BE2C (cell line): Measurements from ENCODE around the gene SNTA1.

Experiments
- DNase-seq: peaks from one replicate; pipeline ENCODE4 v3.0.0-alpha.2; 2020
- H3K27me3 ChIP-seq: fragments of 250-450 bp; sonication (Bioruptor Pico); 2 replicates; pipeline ENCODE4 v1.5.1; 2020; ENCODE audit warnings: mild to moderate bottlenecking
- H3K36me3 ChIP-seq: fragments of 250-450 bp; sonication (Bioruptor Pico); 2 replicates; pipeline ENCODE4 v1.5.1; 2020; ENCODE audit warnings: mild to moderate bottlenecking
- H3K4me1 ChIP-seq: fragments of 250-450 bp; sonication (Bioruptor Pico); 2 replicates; pipeline ENCODE4 v1.5.1; 2020
- H3K4me3 ChIP-seq: 2 replicates; pipeline ENCODE4 v1.5.1; 2011; ENCODE audit warnings: low read depth, low read length
- H3K9me3 ChIP-seq: fragments of 250-450 bp; sonication (Bioruptor Pico); 2 replicates; pipeline ENCODE4 v1.5.1; 2020
- TF ChIP-seq, protein P1 (sequence below): IDR thresholded peaks from 2 replicates; pipeline ENCODE4 v1.5.1; 2012; ENCODE audit warnings: mild to moderate bottlenecking, low read depth, low read length

The SNTA1 gene

DNA sequence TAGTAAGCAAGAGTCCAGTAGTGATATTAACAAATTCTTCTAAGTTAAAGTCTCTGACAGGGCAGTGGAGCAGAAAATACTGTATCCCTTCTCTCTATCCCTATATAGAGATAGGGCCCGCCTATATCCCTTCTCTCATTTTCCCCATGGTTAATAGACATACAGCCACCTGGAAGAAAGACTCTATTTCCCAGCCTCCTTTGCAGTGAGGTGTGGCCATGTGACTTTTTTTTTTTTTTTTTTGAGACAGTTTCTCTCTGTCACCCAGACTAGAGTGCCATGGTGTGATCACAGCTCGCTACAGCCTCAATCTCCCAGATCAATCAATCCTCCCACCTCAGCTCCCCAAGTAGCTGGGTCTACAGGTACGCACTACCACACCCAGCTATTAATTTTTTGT is 25.5 kb downstream of the SNTA1 start:
- Histone ChIP-seq H3K4me1 (peaks cover 6% of the 10 kb centered on the region), H3K27me3 (no peaks in the 10 kb centered on the region), H3K4me3 (no peak overlapping the region), H3K36me3 (no peaks in the 10 kb centered on the region), H3K9me3 (no peaks in the 10 kb centered on the region)
- no peak for DNase-seq
- TF ChIP-seq, protein P1, sequence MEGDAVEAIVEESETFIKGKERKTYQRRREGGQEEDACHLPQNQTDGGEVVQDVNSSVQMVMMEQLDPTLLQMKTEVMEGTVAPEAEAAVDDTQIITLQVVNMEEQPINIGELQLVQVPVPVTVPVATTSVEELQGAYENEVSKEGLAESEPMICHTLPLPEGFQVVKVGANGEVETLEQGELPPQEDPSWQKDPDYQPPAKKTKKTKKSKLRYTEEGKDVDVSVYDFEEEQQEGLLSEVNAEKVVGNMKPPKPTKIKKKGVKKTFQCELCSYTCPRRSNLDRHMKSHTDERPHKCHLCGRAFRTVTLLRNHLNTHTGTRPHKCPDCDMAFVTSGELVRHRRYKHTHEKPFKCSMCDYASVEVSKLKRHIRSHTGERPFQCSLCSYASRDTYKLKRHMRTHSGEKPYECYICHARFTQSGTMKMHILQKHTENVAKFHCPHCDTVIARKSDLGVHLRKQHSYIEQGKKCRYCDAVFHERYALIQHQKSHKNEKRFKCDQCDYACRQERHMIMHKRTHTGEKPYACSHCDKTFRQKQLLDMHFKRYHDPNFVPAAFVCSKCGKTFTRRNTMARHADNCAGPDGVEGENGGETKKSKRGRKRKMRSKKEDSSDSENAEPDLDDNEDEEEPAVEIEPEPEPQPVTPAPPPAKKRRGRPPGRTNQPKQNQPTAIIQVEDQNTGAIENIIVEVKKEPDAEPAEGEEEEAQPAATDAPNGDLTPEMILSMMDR = no peak

DNA sequence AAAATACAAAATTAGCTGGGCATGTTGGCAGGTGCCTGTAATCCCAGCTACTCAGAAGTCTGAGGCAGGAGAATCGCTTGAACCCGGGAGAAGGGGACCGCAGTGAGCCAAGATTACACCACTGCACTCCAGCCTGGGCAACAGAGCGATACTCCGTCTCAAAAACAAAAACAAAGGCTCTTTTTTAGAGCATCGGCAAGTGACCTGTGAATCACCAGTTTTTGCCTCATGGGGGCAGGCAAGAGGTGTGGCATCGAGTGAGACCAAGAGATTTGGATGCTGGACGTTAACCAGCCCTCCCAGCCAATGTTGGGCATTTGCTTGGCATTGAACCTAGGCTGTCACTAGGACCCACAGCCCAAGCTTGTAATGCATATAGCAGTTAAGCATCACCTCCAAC is 27.6 kb downstream of the SNTA1 start:
- peaks cover 6% of the 10 kb centered on the region for H3K4me1 ChIP-seq
- TF ChIP-seq, protein P1 = peak; percentile 76
- no peaks in the 10 kb centered on the region for H3K9me3 ChIP-seq
- no peaks in the 10 kb centered on the region for H3K36me3 ChIP-seq
- H3K27me3 ChIP-seq = no peaks in the 10 kb centered on the region
- DNase-seq = peak; percentile 64
- no peak overlapping the region for H3K4me3 ChIP-seq

DNA sequence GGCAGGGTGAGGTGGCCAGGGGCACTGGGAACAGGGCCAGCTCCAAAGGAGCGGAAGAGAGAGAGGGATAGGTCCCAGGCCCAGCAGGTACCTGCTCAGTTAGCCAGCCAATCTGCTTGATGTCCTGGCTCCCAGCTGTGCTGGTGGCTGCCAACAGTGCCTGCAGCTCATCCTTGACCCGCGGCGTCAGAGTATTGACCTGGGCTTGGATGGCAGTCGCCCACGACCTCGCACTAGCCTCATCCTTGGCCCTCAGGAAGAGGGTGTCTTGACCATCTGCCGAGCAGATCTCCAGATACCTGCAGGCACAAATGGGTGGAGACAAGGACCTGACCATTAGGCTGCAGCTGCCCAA is 31.1 kb downstream of the SNTA1 start:
- no peaks in the 10 kb centered on the region for H3K36me3 ChIP-seq
- TF ChIP-seq, protein P1 = no peak
- DNase-seq = no peak
- H3K9me3 ChIP-seq = no peaks in the 10 kb centered on the region
- no peaks in the 10 kb centered on the region for H3K4me1 ChIP-seq
- H3K27me3 ChIP-seq = no peaks in the 10 kb centered on the region
- no peak overlapping the region for H3K4me3 ChIP-seq

DNA sequence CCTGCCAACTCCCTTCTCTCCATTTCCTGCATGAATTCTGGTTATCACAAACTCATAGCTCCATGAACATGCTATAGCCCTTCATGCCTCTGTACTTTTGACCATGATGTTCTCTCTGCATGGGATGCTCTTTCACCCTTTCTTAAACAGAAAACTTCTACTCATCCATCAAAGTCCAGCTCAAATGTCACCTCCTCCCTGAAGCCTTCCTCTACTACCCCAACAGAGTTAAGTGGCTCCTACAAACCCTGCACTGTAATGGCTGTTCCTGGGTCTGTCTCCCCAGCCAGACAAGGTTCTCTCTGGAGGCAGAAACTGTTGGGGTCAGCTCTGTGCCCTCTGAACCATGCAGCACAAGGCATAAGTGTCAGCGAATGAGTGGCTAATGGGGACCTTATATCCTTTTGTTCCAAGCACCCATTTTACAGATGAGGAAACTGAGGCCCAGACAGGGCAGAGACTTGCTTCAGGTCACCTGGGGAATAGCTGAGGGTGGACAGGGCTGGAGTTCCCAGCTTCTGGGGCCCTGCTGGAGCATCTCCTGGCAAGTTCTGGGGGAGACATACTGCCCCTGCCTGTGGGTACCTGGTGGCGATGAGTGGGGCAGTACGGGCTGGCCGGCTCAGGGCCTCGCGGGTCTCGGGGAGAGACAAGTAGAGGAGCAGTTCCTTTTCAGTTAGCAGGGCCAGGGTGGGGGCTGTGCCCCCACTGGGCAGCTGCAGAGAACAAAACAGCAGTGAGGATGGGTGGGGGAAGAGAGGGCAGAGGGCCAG is 31.7 kb downstream of the SNTA1 start:
- DNase-seq = no peak
- TF ChIP-seq, protein P1 = no peak
- Histone ChIP-seq H3K9me3 (no peaks in the 10 kb centered on the region), H3K36me3 (no peaks in the 10 kb centered on the region), H3K4me1 (no peaks in the 10 kb centered on the region), H3K27me3 (no peaks in the 10 kb centered on the region), H3K4me3 (no peak overlapping the region)

DNA sequence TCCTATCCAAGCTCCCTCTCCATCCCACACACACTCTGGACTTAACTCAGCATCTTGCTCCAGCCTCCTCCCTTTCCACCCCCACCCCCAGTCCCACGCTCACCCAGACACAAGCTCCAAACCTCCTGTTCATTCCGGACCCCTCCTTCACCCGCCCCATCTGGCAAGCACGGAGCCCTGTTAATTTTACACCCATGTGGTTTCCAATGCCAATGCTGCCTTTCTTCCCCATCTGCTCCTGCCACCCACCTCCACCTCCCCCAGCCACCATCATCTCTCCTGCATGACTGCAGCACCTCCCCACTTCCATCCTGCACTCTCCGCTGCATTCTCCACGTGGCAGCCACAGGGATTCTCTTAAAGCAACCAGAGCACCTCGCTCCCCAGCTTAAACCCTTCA is 32.3 kb downstream of the SNTA1 start:
- TF ChIP-seq, protein P1 = no peak
- H3K36me3 ChIP-seq = no peaks in the 10 kb centered on the region
- no peaks in the 10 kb centered on the region for H3K4me1 ChIP-seq
- no peaks in the 10 kb centered on the region for H3K9me3 ChIP-seq
- DNase-seq = no peak
- no peaks in the 10 kb centered on the region for H3K27me3 ChIP-seq
- no peak overlapping the region for H3K4me3 ChIP-seq

DNA sequence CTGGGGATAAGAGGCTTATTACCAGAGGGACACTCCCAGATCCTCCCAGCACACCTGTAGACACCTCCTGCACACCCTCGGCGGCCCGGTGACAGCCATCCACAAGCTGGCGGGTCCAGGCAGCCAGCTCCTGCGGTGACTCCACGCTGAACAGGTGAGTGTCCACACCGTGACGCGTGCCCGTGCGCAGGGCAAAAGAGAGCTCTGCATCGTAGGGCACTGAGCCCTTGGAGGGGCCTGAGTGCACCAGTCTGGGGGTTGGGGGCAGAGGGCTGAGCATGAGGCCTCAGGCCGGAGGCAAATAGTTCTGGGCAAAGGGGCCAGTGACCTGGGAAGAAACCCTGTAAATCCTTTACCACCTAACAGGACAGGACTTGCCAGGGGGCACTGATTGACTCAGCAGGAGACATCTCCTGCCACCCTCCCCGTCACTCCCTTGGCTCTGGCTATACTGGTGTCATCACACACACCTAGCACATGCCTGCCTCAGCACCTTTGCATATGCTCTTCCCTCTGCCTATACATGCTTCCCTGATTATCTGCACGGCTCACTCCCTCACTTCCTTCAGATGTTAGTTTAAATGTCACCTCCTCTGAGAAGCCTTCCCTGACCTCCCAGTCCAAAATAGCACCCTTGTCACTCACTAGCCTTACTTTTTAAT is 33.4 kb downstream of the SNTA1 start:
- TF ChIP-seq, protein P1 = no peak
- no peaks in the 10 kb centered on the region for H3K36me3 ChIP-seq

More for the DNA sequence above, 33.4 kb downstream of the SNTA1 start:
- Histone ChIP-seq H3K4me1 (no peaks in the 10 kb centered on the region), H3K4me3 (no peak overlapping the region), H3K27me3 (no peaks in the 10 kb centered on the region), H3K9me3 (no peaks in the 10 kb centered on the region)
- no peak for DNase-seq
